IMR-90 (cell line): Measurements from ENCODE around the gene SHB. TPM values are rescaled to one million over a fixed set of nuclear protein-coding genes. Genes with fewer than 3 reads are reported as not detected.

ENCODE experiments used
- ATAC-seq: fragments of 200-7000 bp; cut with Tn5 transposase; 2 replicates; pipeline ENCODE4 v1.9.1; 2020; ENCODE audit warnings: low read depth, mild to moderate bottlenecking, moderate library complexity
- BruUV-seq: library from RNA; stranded (reverse); fragments of 400-500 nt; replicated peaks from 2 replicates; lab custom pipeline; 2021; lab: Mats Ljungman, UMichigan
- CTCF ChIA-PET: fragments of 300-600 bp; formaldehyde crosslinking; extraction: SDS; loops from one replicate; lab custom pipeline; 2021; ENCODE audit warnings: antibody characterized with exemption; lab: Yijun Ruan, JAX
- POLR2A ChIA-PET: fragments of 300-600 bp; sonication (Branson Sonifier 250); formaldehyde crosslinking; loops from one replicate; lab custom pipeline; 2022; ENCODE audit warnings: antibody characterized with exemption; ENCODE audit not compliant: unreplicated experiment; lab: Charles Lee
- DNase-seq: peaks from one replicate; pipeline ENCODE4 v3.0.0; 2013
- H2AFZ ChIP-seq: replicated peaks from 2 replicates; pipeline ENCODE3; 2013; ENCODE audit warnings: low read length, mild to moderate bottlenecking; ENCODE audit not compliant: poor library complexity
- H2AK5ac ChIP-seq: 2 replicates; pipeline ENCODE4 v1.6.1; 2013; ENCODE audit warnings: low read depth, low read length, inconsistent platforms
- H2AK9ac ChIP-seq: replicated peaks from 2 replicates; pipeline ENCODE3; 2013; ENCODE audit warnings: mild to moderate bottlenecking, low read depth, low read length, moderate library complexity; ENCODE audit not compliant: poor library complexity
- H2BK120ac ChIP-seq: 2 replicates; pipeline ENCODE4 v1.6.1; 2013; ENCODE audit warnings: low read depth, low read length, inconsistent platforms
- H2BK15ac ChIP-seq: 3 replicates; pipeline ENCODE4 v1.6.1; 2013; ENCODE audit warnings: low read depth, low read length, inconsistent platforms
- H2BK20ac ChIP-seq: 2 replicates; pipeline ENCODE4 v1.6.1; 2013; ENCODE audit warnings: low read depth, mild to moderate bottlenecking, inconsistent platforms, low read length, moderate library complexity
- H2BK5ac ChIP-seq: 2 replicates; pipeline ENCODE4 v1.6.1; 2013; ENCODE audit warnings: mild to moderate bottlenecking, low read depth, low read length, inconsistent platforms; ENCODE audit not compliant: poor library complexity, severe bottlenecking
- H3K14ac ChIP-seq: replicated peaks from 2 replicates; pipeline ENCODE4 v1.6.1; 2013; ENCODE audit warnings: low read depth, low read length, inconsistent platforms
- H3K18ac ChIP-seq: 2 replicates; pipeline ENCODE4 v1.6.1; 2013; ENCODE audit warnings: low read depth, low read length, control low read depth
- H3K23ac ChIP-seq: 2 replicates; pipeline ENCODE4 v1.6.1; 2013; ENCODE audit warnings: low read depth, low read length, inconsistent platforms
- H3K27ac ChIP-seq: 2 replicates; pipeline ENCODE4 v1.5.1; 2013; ENCODE audit warnings: mild to moderate bottlenecking, control low read depth, low read length; ENCODE audit not compliant: insufficient read depth
- H3K27me3 ChIP-seq: 2 replicates; pipeline ENCODE4 v1.6.1; 2013; ENCODE audit warnings: low read length; ENCODE audit not compliant: control insufficient read depth, insufficient read depth
- H3K36me3 ChIP-seq: 2 replicates; pipeline ENCODE4 v1.6.1; 2013; ENCODE audit warnings: low read length, mixed read lengths; ENCODE audit not compliant: control insufficient read depth, insufficient read depth
- H3K4ac ChIP-seq: 2 replicates; pipeline ENCODE4 v1.6.1; 2013; ENCODE audit warnings: low read depth, low read length, inconsistent platforms
- H3K4me1 ChIP-seq: 2 replicates; pipeline ENCODE4 v1.6.1; 2013; ENCODE audit warnings: low read length, mixed read lengths; ENCODE audit not compliant: control insufficient read depth, insufficient read depth
- H3K4me2 ChIP-seq: 2 replicates; pipeline ENCODE4 v1.6.1; 2013; ENCODE audit warnings: low read depth, mild to moderate bottlenecking, control low read depth, low read length, moderate library complexity
- H3K4me3 ChIP-seq: 2 replicates; pipeline ENCODE4 v1.5.1; 2013; ENCODE audit warnings: low read depth, mild to moderate bottlenecking, control low read depth, low read length, moderate library complexity; ENCODE audit not compliant: insufficient read depth
- H3K56ac ChIP-seq: 2 replicates; pipeline ENCODE4 v1.6.1; 2013; ENCODE audit warnings: low read length, inconsistent platforms; ENCODE audit not compliant: insufficient read depth; ENCODE audit errors: extremely low read depth
- H3K79me1 ChIP-seq, 2 experiments: 2 replicates each; pipeline ENCODE4 v1.6.1; 2013; ENCODE audit warnings: low read length in 2 of 2, inconsistent platforms in 1 of 2, low read depth in 1 of 2
- H3K9ac ChIP-seq: 2 replicates; pipeline ENCODE4 v1.6.1; 2013; ENCODE audit warnings: low read depth, low read length, control low read depth
- H3K9me1 ChIP-seq: 2 replicates; pipeline ENCODE4 v1.6.1; 2013; ENCODE audit warnings: low read length, inconsistent platforms; ENCODE audit not compliant: insufficient read depth
- H3K9me3 ChIP-seq: 2 replicates; pipeline ENCODE4 v1.6.1; 2013; ENCODE audit warnings: low read length; ENCODE audit not compliant: control insufficient read depth, insufficient read depth
- H4K20me1 ChIP-seq: 2 replicates; pipeline ENCODE4 v1.6.1; 2013; ENCODE audit warnings: low read length, inconsistent platforms; ENCODE audit not compliant: insufficient read depth
- H4K5ac ChIP-seq: 2 replicates; pipeline ENCODE4 v1.6.1; 2013; ENCODE audit warnings: mild to moderate bottlenecking, low read depth, low read length, control low read depth
- H4K8ac ChIP-seq, 2 experiments: 2 replicates each; pipeline ENCODE4 v1.6.1; 2013; ENCODE audit warnings: low read depth in 2 of 2, low read length in 2 of 2, control low read depth in 1 of 2, inconsistent platforms in 1 of 2
- H4K91ac ChIP-seq: 2 replicates; pipeline ENCODE4 v1.6.1; 2013; ENCODE audit warnings: low read depth, low read length, inconsistent platforms; ENCODE audit not compliant: insufficient read depth
- BHLHE40 ChIP-seq: fragments of 150-350 bp; IDR thresholded peaks from 2 replicates; pipeline ENCODE4 v1.6.1; 2016; ENCODE audit warnings: mild to moderate bottlenecking, low read depth, low read length
- CEBPB ChIP-seq: IDR thresholded peaks from 2 replicates; pipeline ENCODE4 v1.6.1; 2012; ENCODE audit warnings: low read depth, low read length, improper control_type of control experiment
- NFE2L2 ChIP-seq: fragments of 150-350 bp; IDR thresholded peaks from 2 replicates; pipeline ENCODE4 v1.6.1; 2016; ENCODE audit warnings: low read depth, mild to moderate bottlenecking, low read length
- POLR2A ChIP-seq: IDR thresholded peaks from 2 replicates; pipeline ENCODE4 v1.6.1; 2012; ENCODE audit warnings: mild to moderate bottlenecking, low read depth, low read length
- SMC3 ChIP-seq: fragments of 150-350 bp; IDR thresholded peaks from 2 replicates; pipeline ENCODE4 v1.6.1; 2016; ENCODE audit warnings: low read depth, mild to moderate bottlenecking, antibody characterized with exemption, low read length, moderate library complexity
- USF2 ChIP-seq: fragments of 150-350 bp; IDR thresholded peaks from 2 replicates; pipeline ENCODE4 v1.6.1; 2017; ENCODE audit warnings: mild to moderate bottlenecking, antibody characterized with exemption, low read length, low read depth
- WGBS, 2 experiments: methylation state at CpG; one replicate each; pipeline versions ENCODE4 v1.1.5 to v1.1.7; 2013; ENCODE audit warnings: missing lambda C conversion rate in 2 of 2; ENCODE audit not compliant: insufficient read length in 1 of 2; ENCODE audit errors: extremely low coverage in 2 of 2; 5-methylcytosine and 5-hydroxymethylcytosine counted together
- dilution Hi-C: fragments of 300-500 bp; cut with HindIII; formaldehyde crosslinking; loops from one replicate; pipeline ENCODE4 v1.14.3; 2018; ENCODE audit warnings: low sequenced_read_pairs; ENCODE audit not compliant: unreplicated experiment
- in situ Hi-C: fragments of 300-500 bp; cut with MboI; formaldehyde crosslinking; loops from 3 replicates; pipeline ENCODE4 v1.14.3; 2019; ENCODE audit warnings: low sequenced_read_pairs, inconsistent platforms, mixed read lengths
- intact Hi-C: fragments of 100-400 bp; cut with micrococcal nuclease; formaldehyde crosslinking; loops from 2 replicates; pipeline ENCODE4 v1.10.0; 2022
- polyA plus RNA-seq, 3 experiments: library from polyadenylated mRNA; depleted of rRNA; stranded (reverse); fragments of >200 nt; gene quantifications; 2 replicates each; pipeline ENCODE4 v1.2.3, GENCODE V29; 2012; ENCODE audit warnings: low replicate concordance in 1 of 3
- total RNA-seq: library from RNA; depleted of rRNA; stranded (reverse); fragments of >200 nt; gene quantifications from 2 replicates; pipeline ENCODE4 v1.2.3, GENCODE V29; 2012

The SHB gene
- total and polyA plus RNA-seq, 2 of the 4 experiments (the other 2 are of a cell fraction) = 6.1 to 20.4 TPM

GRCh38 chr9:37942621-37943344 lies 126.2 kb downstream of the SHB start:
- H2BK5ac ChIP-seq = peak overlapping the region; percentile 79
- dilution Hi-C loops (loop anchor here (25.0 kb wide), 1 partner anchor 120 kb away; the partner anchor contains the start of gene SHB), in situ Hi-C loops (no loop called here), intact Hi-C loops (no loop called here)
- peak overlapping the region; percentile 42 to 65; a peak in 3 of 4 replicates for H4K8ac ChIP-seq
- ChIA-PET CTCF (interaction anchor here (0.5 kb wide), 1 partner anchor 434 kb away, joined by 6 read pairs; no protein-coding TSS in a partner anchor), POLR2A (no interaction called here)
- H3K14ac ChIP-seq = peak overlapping the region; percentile 87
- peak overlapping the region; percentile 79 for H2BK120ac ChIP-seq
- no TSS peak for BruUV-seq
- peaks cover 72% of the 10 kb centered on the region for H3K9me1 ChIP-seq
- peaks cover 17% of the 10 kb centered on the region; the same call in 1 of the 2 replicates for H4K20me1 ChIP-seq
- WGBS, 2 experiments = 94% methylated on average over 2 of the region's 12 CpGs; no CpG with 5 or more reads in 1 of the 2 experiments
- peak overlapping the region; percentile 56 for H3K18ac ChIP-seq
- H2BK20ac ChIP-seq = peak overlapping the region; percentile 89
- peak overlapping the region; percentile 35 for H2AFZ ChIP-seq
- peak overlapping the region; percentile 89 for H2AK9ac ChIP-seq
- peak overlapping the region; percentile 85 for H3K4ac ChIP-seq
- H3K4me2 ChIP-seq = no peak overlapping the region
- H3K56ac ChIP-seq = peak overlapping the region; percentile 51; the same call in 1 of the 2 replicates
- no peak for DNase-seq
- peak overlapping the region; percentile 81 for H3K27ac ChIP-seq
- H3K4me3 ChIP-seq = no peak overlapping the region
- H3K36me3 ChIP-seq = peaks cover 43% of the 10 kb centered on the region
- ATAC-seq = no peak
- H3K27me3 ChIP-seq = no peaks in the 10 kb centered on the region
- peak overlapping the region; percentile 57; the same call in 2 of the 3 replicates for H2BK15ac ChIP-seq
- H3K79me1 ChIP-seq = peaks cover 79 to 95% of the 10 kb centered on the region in 2 experiments
- H2AK5ac ChIP-seq = peak overlapping the region; percentile 87
- H4K5ac ChIP-seq = peak overlapping the region; percentile 58; the same call in 1 of the 2 replicates
- H3K23ac ChIP-seq = peak overlapping the region; percentile 63
- H3K9ac ChIP-seq = peak overlapping the region; percentile 31; the same call in 1 of the 2 replicates
- TF ChIP-seq BHLHE40 = no peak
- TF ChIP-seq USF2 = no peak
- TF ChIP-seq POLR2A = no peak
- TF ChIP-seq NFE2L2 = no peak
- TF ChIP-seq SMC3 = no peak
- no peak for TF ChIP-seq CEBPB
- no peaks in the 10 kb centered on the region for H3K9me3 ChIP-seq
- H3K4me1 ChIP-seq = peaks cover 55% of the 10 kb centered on the region
- peak overlapping the region; percentile 93 for H4K91ac ChIP-seq
